ENCODE results near the gene BDH1. TPM values are rescaled to one million over a fixed set of nuclear protein-coding genes. Genes with fewer than 3 reads are reported as not detected.
A peak's percentile ranks its signal among the peaks of the same experiment; 100 is the strongest.

BDH1 gene
- total and polyA plus RNA-seq, 8 donors = 15.5 to 22.0 (median 19.3) TPM

DNA sequence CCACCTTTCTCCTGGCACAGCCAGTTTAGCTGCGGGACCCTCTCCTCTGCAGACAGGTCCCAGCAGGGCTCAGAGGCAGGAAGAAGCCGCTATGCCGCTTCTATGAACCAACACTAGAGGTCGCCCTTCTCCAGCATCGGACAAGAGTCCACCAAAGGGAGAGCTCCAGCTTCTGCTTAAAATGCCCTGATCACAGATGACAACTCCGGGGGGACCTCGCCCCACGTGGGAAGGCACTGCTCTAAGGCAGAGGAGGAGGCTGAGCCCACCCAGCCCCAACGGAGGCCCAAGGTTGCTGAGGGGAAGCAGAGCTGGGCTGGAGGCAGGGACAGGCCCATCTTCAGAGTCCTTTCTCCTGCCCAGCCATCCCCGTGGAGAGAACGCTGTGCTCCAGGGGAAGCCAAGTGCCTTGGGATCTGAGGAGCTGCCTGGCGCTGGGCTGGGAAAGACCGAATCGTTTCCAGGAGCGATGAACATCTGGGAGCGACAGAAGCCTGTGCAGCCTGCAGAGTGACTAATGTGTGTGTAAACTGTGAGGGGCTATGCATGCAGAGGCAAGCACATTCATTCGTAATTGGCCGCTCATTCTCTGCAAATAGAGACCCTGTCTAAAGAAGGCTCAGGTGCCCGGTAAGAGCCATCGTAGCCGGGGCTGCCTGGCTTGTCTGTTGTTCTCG is 43.5 kb upstream of the BDH1 start:
- H3K4me3 ChIP-seq = no peak overlapping the region
- peak; percentile 99 for ATAC-seq
- H3K27ac ChIP-seq = no peak overlapping the region
- TF ChIP-seq, protein P1, sequence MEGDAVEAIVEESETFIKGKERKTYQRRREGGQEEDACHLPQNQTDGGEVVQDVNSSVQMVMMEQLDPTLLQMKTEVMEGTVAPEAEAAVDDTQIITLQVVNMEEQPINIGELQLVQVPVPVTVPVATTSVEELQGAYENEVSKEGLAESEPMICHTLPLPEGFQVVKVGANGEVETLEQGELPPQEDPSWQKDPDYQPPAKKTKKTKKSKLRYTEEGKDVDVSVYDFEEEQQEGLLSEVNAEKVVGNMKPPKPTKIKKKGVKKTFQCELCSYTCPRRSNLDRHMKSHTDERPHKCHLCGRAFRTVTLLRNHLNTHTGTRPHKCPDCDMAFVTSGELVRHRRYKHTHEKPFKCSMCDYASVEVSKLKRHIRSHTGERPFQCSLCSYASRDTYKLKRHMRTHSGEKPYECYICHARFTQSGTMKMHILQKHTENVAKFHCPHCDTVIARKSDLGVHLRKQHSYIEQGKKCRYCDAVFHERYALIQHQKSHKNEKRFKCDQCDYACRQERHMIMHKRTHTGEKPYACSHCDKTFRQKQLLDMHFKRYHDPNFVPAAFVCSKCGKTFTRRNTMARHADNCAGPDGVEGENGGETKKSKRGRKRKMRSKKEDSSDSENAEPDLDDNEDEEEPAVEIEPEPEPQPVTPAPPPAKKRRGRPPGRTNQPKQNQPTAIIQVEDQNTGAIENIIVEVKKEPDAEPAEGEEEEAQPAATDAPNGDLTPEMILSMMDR (IDR thresholded peaks at IDR 0.05) = peak; percentile 88 to 93
- H3K27me3 ChIP-seq = no peaks in the 10 kb centered on the region
- no peaks in the 10 kb centered on the region for H3K36me3 ChIP-seq
- intact Hi-C loops (cut with DNase I) = no loop called here
- H3K4me1 ChIP-seq = peaks cover 0 to 6% of the 10 kb centered on the region in 2 donors
- peak in 3 of 4 donors; percentile 67 to 81 (median 70) for DNase-seq
- no peaks in the 10 kb centered on the region for H3K9me3 ChIP-seq

DNA sequence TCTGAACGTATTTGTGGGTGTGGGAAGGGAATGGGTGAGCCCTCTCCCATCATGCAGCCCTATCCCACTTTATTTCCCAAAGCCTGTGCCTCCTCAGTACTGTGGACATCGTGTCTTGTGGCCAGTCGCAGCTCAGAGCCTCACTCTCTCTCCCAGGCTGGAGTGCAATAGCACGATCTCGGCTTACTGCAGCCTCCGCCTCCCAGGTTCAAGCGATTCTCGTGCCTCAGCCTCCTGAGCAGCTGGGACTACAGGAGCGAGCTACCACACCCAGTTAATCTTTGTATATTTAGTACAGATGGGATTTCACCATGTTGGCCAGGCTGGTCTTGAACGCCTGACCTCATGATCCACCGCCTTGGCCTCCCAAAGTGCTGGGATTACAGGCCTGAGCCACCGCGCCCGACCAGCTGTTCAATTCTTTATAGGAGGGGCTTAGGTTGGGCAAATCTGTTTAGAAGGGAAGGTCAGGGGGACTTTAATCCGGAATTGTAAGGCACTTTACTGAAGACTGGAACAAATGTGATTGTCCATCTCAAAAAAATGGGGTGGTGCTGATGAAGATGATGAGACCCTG is 42.7 kb upstream of the BDH1 start:
- no peak overlapping the region for H3K27ac ChIP-seq
- no peaks in the 10 kb centered on the region for H3K36me3 ChIP-seq
- no peaks in the 10 kb centered on the region for H3K9me3 ChIP-seq
- H3K4me3 ChIP-seq = no peak overlapping the region
- no peak for ATAC-seq
- no peak for DNase-seq
- TF ChIP-seq, protein P1 (IDR thresholded peaks at IDR 0.05) = no peak
- peaks cover 0 to 6% of the 10 kb centered on the region in 2 donors for H3K4me1 ChIP-seq
- intact Hi-C loops (cut with DNase I) = no loop called here
- H3K27me3 ChIP-seq = no peaks in the 10 kb centered on the region

DNA sequence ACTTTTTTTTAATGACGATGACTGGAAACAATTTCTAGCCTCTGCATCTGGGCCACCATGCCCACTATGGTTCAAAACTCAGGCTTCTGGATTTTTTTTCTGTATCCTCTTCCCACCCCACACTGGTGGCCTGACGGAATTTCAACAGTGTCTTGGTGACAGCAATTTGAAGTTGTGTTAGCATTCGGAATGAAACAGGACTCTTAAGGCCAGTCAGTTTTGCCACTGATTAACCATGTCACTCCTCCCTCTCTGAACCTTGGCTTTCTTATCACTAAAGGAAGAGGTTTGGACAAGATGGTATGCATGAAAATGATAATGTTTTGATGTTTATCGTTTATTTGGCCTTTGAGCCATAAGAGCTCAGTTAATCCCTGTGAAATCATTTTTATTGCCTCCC is 41.6 kb upstream of the BDH1 start:
- ATAC-seq (no peak), DNase-seq (no peak)
- Histone ChIP-seq H3K4me1 (peaks cover 0 to 6% of the 10 kb centered on the region in 2 donors), H3K4me3 (no peak overlapping the region), H3K27ac (no peak overlapping the region), H3K27me3 (no peaks in the 10 kb centered on the region), H3K9me3 (no peaks in the 10 kb centered on the region), H3K36me3 (no peaks in the 10 kb centered on the region)
- TF ChIP-seq, protein P1 (IDR thresholded peaks at IDR 0.05) = no peak
- intact Hi-C loops (cut with DNase I) = no loop called here

DNA sequence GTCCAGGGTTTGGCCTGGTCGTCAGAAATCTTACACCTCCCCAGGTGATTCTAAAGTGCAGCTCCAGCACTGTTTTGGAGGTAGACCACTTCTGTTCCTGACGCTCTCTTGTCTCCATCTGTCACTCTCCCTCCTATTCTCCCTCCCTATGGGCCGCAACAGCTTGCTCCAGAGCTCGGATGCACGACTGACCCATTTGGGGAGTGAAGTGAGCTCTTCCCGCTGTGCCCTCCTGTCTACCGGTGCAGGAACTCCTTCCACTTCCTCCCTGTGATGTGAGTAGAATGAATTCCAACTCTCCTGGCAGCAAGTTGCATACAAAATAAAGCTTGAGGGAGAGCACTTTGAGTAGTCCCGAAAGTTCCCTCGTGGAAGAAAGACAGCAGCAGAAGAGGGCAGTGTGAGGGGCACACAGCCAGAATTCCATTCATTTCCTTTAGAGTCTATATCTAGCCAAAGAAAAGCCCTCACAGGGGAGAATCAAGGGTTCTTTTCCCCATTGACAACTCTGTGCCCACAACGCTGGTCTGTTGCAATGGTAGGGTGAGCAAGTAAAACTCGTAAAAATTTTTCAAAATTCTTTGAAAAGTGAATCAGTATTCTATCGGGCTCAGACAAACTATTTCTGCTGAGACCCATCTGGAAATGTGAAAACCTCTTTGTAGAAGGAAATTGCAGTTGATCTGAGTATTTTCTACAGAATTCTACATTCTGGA is 39.9 kb upstream of the BDH1 start:
- no peaks in the 10 kb centered on the region for H3K27me3 ChIP-seq
- peaks cover 0 to 6% of the 10 kb centered on the region in 2 donors for H3K4me1 ChIP-seq
- H3K36me3 ChIP-seq = no peaks in the 10 kb centered on the region
- no peaks in the 10 kb centered on the region for H3K9me3 ChIP-seq
- intact Hi-C loops (cut with DNase I) = no loop called here
- TF ChIP-seq, protein P1 (IDR thresholded peaks at IDR 0.05) = no peak
- DNase-seq = no peak
- H3K27ac ChIP-seq = no peak overlapping the region
- no peak overlapping the region for H3K4me3 ChIP-seq
- ATAC-seq = no peak

DNA sequence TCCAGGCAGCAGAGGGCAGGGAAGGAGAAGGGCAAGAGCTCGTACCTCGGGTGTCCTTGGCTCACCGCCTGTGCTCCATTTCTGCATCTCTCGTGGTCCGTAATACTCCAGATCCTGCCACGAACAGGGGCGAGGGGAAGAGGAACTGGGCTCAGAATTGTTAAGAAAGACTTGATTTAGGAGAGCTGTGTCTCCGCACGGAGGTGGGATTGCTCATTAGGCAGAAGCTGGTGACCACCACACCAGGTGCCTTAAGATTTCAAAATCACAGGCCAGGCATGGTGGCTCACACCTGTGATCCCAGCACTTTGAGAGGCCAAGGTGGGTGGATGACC is 37.2 kb upstream of the BDH1 start:
- Histone ChIP-seq H3K9me3 (no peaks in the 10 kb centered on the region), H3K27me3 (no peaks in the 10 kb centered on the region), H3K27ac (no peak overlapping the region), H3K36me3 (no peaks in the 10 kb centered on the region), H3K4me1 (no peaks in the 10 kb centered on the region), H3K4me3 (no peak overlapping the region)
- intact Hi-C loops (cut with DNase I) = no loop called here
- TF ChIP-seq, protein P1 (IDR thresholded peaks at IDR 0.05) = no peak
- ATAC-seq = no peak
- no peak for DNase-seq
